Omental fat pad (tissue), 4 donors: Measurements from ENCODE around the gene UMODL1. TPM values are rescaled to one million over a fixed set of nuclear protein-coding genes. Genes with fewer than 3 reads are reported as not detected.

ENCODE experiments used
- ATAC-seq: fragments of 150-250 bp; one replicate; pipeline ENCODE4 v1.9.1; 2016; ENCODE audit warnings: mild to moderate bottlenecking, moderate library complexity; ENCODE audit not compliant: low FRiP score
- DNase-seq: peaks from one replicate; pipeline ENCODE4 v3.0.0-alpha.2; 2019; ENCODE audit warnings: low spot score
- total RNA-seq, 4 donors: library from RNA; depleted of rRNA; stranded (reverse); fragments of >200 nt; gene quantifications; one replicate each; pipeline ENCODE4 v1.1.0, GENCODE V29; 2016
- TF ChIP-seq, protein P1 (sequence below), 3 donors: fragments of 450-650 bp; IDR thresholded peaks; one replicate each; pipeline ENCODE4 v1.5.1; 2016 to 2017; ENCODE audit warnings: antibody characterized with exemption in 3 of 3, mild to moderate bottlenecking in 3 of 3, moderate library complexity in 2 of 3

UMODL1 gene
- total RNA-seq, 4 donors from 2014 or later = not detected

GRCh38 chr21:42117967-42118780, 47.1 kb downstream of the UMODL1 start:
- DNase-seq = no peak
- ATAC-seq = no peak
- TF ChIP-seq, protein P1, sequence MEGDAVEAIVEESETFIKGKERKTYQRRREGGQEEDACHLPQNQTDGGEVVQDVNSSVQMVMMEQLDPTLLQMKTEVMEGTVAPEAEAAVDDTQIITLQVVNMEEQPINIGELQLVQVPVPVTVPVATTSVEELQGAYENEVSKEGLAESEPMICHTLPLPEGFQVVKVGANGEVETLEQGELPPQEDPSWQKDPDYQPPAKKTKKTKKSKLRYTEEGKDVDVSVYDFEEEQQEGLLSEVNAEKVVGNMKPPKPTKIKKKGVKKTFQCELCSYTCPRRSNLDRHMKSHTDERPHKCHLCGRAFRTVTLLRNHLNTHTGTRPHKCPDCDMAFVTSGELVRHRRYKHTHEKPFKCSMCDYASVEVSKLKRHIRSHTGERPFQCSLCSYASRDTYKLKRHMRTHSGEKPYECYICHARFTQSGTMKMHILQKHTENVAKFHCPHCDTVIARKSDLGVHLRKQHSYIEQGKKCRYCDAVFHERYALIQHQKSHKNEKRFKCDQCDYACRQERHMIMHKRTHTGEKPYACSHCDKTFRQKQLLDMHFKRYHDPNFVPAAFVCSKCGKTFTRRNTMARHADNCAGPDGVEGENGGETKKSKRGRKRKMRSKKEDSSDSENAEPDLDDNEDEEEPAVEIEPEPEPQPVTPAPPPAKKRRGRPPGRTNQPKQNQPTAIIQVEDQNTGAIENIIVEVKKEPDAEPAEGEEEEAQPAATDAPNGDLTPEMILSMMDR (IDR thresholded peaks at IDR 0.05) = no peak

DNA sequence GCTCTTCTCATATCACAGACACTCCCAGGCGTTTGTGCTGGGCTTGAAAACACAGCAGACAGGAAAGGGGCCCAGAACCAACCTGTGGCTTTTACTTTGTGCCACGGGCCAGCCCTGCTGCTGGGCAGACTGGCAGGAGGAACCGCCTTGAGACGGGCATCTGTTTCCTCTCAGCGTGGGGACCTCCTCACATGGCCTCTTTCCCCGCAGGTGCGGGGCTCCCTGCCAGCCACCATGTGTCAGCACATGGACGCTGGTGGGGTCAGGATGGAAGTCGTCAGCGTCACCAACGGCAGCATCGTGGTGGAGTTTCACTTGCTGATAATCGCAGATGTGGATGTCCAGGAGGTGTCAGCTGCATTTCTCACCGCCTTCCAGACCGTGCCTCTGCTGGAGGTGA, 47.8 kb downstream of the UMODL1 start:
- TF ChIP-seq, protein P1 (IDR thresholded peaks at IDR 0.05) = no peak
- DNase-seq = no peak
- ATAC-seq = no peak

DNA sequence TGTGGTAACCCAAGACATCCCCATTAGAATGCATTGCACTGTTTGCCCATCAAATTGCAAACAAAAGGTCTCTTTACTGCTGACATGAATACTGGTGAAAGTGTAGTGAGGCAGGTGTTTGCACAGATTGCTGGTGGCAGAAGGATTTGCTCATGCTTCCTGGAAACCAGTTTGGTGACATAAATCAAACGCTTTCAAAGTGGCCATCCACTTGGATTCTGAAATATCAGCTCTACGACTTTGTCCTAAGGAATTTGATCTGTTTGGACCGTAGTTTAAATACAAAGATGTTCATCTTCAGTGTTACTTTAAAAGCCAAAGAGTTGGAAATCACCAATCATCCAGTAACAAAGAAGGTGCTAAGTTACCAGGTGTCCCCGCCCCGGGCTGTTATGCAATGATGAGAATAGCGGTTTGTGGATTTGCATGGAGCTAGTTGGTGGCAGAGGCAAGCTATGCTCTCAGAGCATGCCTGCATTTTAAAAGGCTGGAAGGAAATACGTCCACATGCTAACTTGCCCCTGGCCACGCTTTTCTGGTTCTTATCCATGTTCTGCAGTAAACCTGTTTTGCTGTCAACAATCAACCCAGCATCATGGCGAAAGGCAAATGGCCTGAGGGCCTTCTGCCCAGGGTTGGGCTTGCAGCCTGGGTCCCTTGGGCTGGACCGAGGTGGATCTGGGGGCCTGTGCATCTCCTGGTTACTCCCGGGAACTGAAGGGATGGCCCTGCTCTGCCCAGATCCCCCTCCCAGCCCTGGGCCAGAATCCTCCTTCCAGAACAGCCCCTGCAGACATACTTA, 49.2 kb downstream of the UMODL1 start:
- DNase-seq (no peak), ATAC-seq (no peak)
- TF ChIP-seq, protein P1 (IDR thresholded peaks at IDR 0.05) = no peak

- TF ChIP-seq, protein P1 (IDR thresholded peaks at IDR 0.05) = no peak
- ATAC-seq = no peak
Measured at GRCh38 chr21:42120903-42121535, 49.9 kb downstream of the UMODL1 start.

DNA sequence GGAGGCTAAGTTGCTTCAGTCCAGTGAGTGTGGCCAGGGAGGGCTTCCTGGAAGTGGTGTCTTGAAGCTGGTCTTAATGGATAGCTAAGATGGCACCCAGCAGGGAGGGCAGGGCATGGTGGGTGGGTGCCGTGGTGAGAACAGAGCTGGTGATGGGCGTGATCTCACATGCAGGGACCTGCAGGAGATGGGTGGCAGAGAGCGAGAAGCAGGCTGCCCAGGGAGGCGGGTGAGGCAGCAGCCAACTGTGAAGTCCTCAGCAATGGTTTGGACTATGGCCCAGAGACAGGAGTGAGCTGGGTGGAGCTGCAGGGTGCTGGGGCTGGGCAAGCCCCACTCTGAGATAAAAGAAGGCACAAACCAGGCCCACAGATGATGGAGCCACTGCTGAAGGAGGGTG, 50.7 kb downstream of the UMODL1 start:
- DNase-seq = no peak

More at GRCh38 chr21:42120903-42121535, 49.9 kb downstream of the UMODL1 start:
- DNase-seq = no peak

GRCh38 chr21:42122398-42122797, 51.3 kb downstream of the UMODL1 start:
- TF ChIP-seq, protein P1 (IDR thresholded peaks at IDR 0.05) = no peak
- ATAC-seq = no peak
- DNase-seq = no peak

More for the DNA sequence above, 50.7 kb downstream of the UMODL1 start:
- ATAC-seq = no peak
- TF ChIP-seq, protein P1 (IDR thresholded peaks at IDR 0.05) = no peak
